SU-DHL-6 (cell line): ENCODE data around the gene ZNHIT1.

Experiments used
- H2AFZ ChIP-seq: fragments of 200-600 bp; sonication (generic); 2 replicates; pipeline ENCODE4 v1.6.1; 2014; ENCODE audit warnings: low read depth, mild to moderate bottlenecking, moderate library complexity, mixed read lengths, antibody characterized with exemption, low read length; ENCODE audit not compliant: severe bottlenecking
- H3F3A ChIP-seq: fragments of 200-600 bp; shearing (Covaris generic); 2 replicates; pipeline ENCODE4 v1.6.0; 2016; ENCODE audit warnings: antibody characterized with exemption, mild to moderate bottlenecking; ENCODE audit not compliant: insufficient read depth
- H3K27ac ChIP-seq: fragments of 200-600 bp; sonication (generic); 2 replicates; pipeline ENCODE4 v1.5.1; 2016; ENCODE audit warnings: low read depth, mild to moderate bottlenecking, low read length, moderate library complexity, mixed read lengths
- H3K27me3 ChIP-seq: fragments of 200-600 bp; sonication (generic), shearing (Covaris generic); 2 replicates; pipeline ENCODE4 v1.6.0; 2014; ENCODE audit warnings: mild to moderate bottlenecking, low read length
- H3K36me3 ChIP-seq: fragments of 200-600 bp; sonication (generic); 2 replicates; pipeline ENCODE4 v1.6.1; 2014; ENCODE audit warnings: mild to moderate bottlenecking, low read length, mixed read lengths
- H3K4me2 ChIP-seq: fragments of 300-600, 200-600 bp; shearing (Covaris generic), sonication (generic); 2 replicates; pipeline ENCODE4 v1.6.0; 2014; ENCODE audit warnings: low read length, low read depth, mild to moderate bottlenecking; ENCODE audit not compliant: poor library complexity, severe bottlenecking
- H3K4me3 ChIP-seq: fragments of 200-600 bp; sonication (generic); 2 replicates; pipeline ENCODE4 v1.5.1; 2014; ENCODE audit warnings: antibody characterized with exemption, low read length, mild to moderate bottlenecking, mixed read lengths; ENCODE audit not compliant: insufficient read depth, poor library complexity, severe bottlenecking
- H3K79me2 ChIP-seq: fragments of 200-600 bp; sonication (generic); 2 replicates; pipeline ENCODE4 v1.6.1; 2014; ENCODE audit warnings: mild to moderate bottlenecking, low read length, moderate library complexity; ENCODE audit not compliant: insufficient read depth
- H3K9ac ChIP-seq: fragments of 200-600 bp; sonication (generic); 2 replicates; pipeline ENCODE4 v1.7.0; 2014; ENCODE audit warnings: mild to moderate bottlenecking, low read length
- H3K9me2 ChIP-seq: fragments of 200-600 bp; sonication (generic); replicated peaks from 2 replicates; pipeline ENCODE4 v1.6.1; 2014; ENCODE audit warnings: low read length; ENCODE audit not compliant: insufficient read depth
- H3K9me3 ChIP-seq: fragments of 200-600 bp; sonication (generic); 2 replicates; pipeline ENCODE4 v1.6.1; 2014; ENCODE audit warnings: low read length, mixed read lengths; ENCODE audit not compliant: insufficient read depth
- H4K20me1 ChIP-seq: fragments of 200-600 bp; sonication (generic); 2 replicates; pipeline ENCODE4 v1.6.1; 2014; ENCODE audit warnings: low read depth, mild to moderate bottlenecking, antibody characterized with exemption, low read length, moderate library complexity, mixed read lengths
- CTCF ChIP-seq: fragments of 200-600 bp; sonication (generic); IDR thresholded peaks from one replicate; pipeline ENCODE4 v1.5.1; 2017; ENCODE audit warnings: antibody characterized with exemption, mild to moderate bottlenecking, low read length, moderate library complexity; ENCODE audit not compliant: insufficient read depth, poor library complexity, severe bottlenecking
- EZH2phosphoT487 ChIP-seq: fragments of 200-600 bp; sonication (generic), shearing (Covaris generic); conservative IDR thresholded peaks from 2 replicates; pipeline ENCODE4 v1.6.1; 2018; ENCODE audit warnings: mild to moderate bottlenecking, antibody characterized with exemption, low read length, moderate library complexity, mixed read lengths

Gene ZNHIT1

GRCh38 chr7:101208794-101209193, 9.2 kb upstream of the ZNHIT1 start:
- H3K79me2 ChIP-seq = no peaks in the 10 kb centered on the region
- no peak overlapping the region for H3K4me2 ChIP-seq
- no peaks in the 10 kb centered on the region for H3F3A ChIP-seq
- TF ChIP-seq EZH2phosphoT487 (no peak), CTCF (no peak)
- no peaks in the 10 kb centered on the region for H4K20me1 ChIP-seq
- H3K4me3 ChIP-seq = no peak overlapping the region
- no peaks in the 10 kb centered on the region for H3K9me3 ChIP-seq
- H3K27me3 ChIP-seq = no peaks in the 10 kb centered on the region
- H3K9ac ChIP-seq = no peak overlapping the region
- H3K27ac ChIP-seq = no peak overlapping the region
- no peaks in the 10 kb centered on the region for H3K36me3 ChIP-seq
- H3K9me2 ChIP-seq = no peaks in the 10 kb centered on the region
- H2AFZ ChIP-seq = no peak overlapping the region

GRCh38 chr7:101210143-101210542, 7.8 kb upstream of the ZNHIT1 start:
- Histone ChIP-seq H3K36me3 (no peaks in the 10 kb centered on the region), H3K9me3 (no peaks in the 10 kb centered on the region), H3K9me2 (no peaks in the 10 kb centered on the region), H3K4me2 (no peak overlapping the region), H3K27me3 (no peaks in the 10 kb centered on the region), H3F3A (no peaks in the 10 kb centered on the region), H3K27ac (no peak overlapping the region), H3K9ac (no peak overlapping the region), H3K4me3 (no peak overlapping the region), H3K79me2 (no peaks in the 10 kb centered on the region), H4K20me1 (no peaks in the 10 kb centered on the region), H2AFZ (no peak overlapping the region)
- TF ChIP-seq CTCF (no peak), EZH2phosphoT487 (no peak)

GRCh38 chr7:101211501-101211900, 6.5 kb upstream of the ZNHIT1 start:
- no peaks in the 10 kb centered on the region for H3K79me2 ChIP-seq
- no peaks in the 10 kb centered on the region for H3K36me3 ChIP-seq
- no peaks in the 10 kb centered on the region for H3K9me2 ChIP-seq
- H2AFZ ChIP-seq = no peak overlapping the region
- H3K4me3 ChIP-seq = no peak overlapping the region
- H4K20me1 ChIP-seq = no peaks in the 10 kb centered on the region
- no peaks in the 10 kb centered on the region for H3K27me3 ChIP-seq
- no peak overlapping the region for H3K27ac ChIP-seq
- H3K9ac ChIP-seq = no peak overlapping the region
- H3K9me3 ChIP-seq = no peaks in the 10 kb centered on the region
- H3F3A ChIP-seq = no peaks in the 10 kb centered on the region
- TF ChIP-seq EZH2phosphoT487 (no peak), CTCF (no peak)
- H3K4me2 ChIP-seq = no peak overlapping the region

GRCh38 chr7:101212014-101212413, 6.0 kb upstream of the ZNHIT1 start:
- no peak overlapping the region for H3K4me2 ChIP-seq
- no peaks in the 10 kb centered on the region for H3K27me3 ChIP-seq
- H3K36me3 ChIP-seq = no peaks in the 10 kb centered on the region
- H3K9ac ChIP-seq = no peak overlapping the region
- TF ChIP-seq CTCF (no peak), EZH2phosphoT487 (no peak)
- H3K9me2 ChIP-seq = no peaks in the 10 kb centered on the region
- no peaks in the 10 kb centered on the region for H4K20me1 ChIP-seq
- H3K9me3 ChIP-seq = no peaks in the 10 kb centered on the region
- no peak overlapping the region for H3K4me3 ChIP-seq
- no peaks in the 10 kb centered on the region for H3K79me2 ChIP-seq
- no peaks in the 10 kb centered on the region for H3F3A ChIP-seq
- H2AFZ ChIP-seq = no peak overlapping the region
- no peak overlapping the region for H3K27ac ChIP-seq
